G401.6 (cell line): ENCODE results near the gene PGR.

Experiments
- FAIRE-seq: peaks from 2 replicates; lab custom pipeline; 2012; peaks lifted over from hg19 to GRCh38; lab: Jason Lieb, UNC

PGR gene

DNA sequence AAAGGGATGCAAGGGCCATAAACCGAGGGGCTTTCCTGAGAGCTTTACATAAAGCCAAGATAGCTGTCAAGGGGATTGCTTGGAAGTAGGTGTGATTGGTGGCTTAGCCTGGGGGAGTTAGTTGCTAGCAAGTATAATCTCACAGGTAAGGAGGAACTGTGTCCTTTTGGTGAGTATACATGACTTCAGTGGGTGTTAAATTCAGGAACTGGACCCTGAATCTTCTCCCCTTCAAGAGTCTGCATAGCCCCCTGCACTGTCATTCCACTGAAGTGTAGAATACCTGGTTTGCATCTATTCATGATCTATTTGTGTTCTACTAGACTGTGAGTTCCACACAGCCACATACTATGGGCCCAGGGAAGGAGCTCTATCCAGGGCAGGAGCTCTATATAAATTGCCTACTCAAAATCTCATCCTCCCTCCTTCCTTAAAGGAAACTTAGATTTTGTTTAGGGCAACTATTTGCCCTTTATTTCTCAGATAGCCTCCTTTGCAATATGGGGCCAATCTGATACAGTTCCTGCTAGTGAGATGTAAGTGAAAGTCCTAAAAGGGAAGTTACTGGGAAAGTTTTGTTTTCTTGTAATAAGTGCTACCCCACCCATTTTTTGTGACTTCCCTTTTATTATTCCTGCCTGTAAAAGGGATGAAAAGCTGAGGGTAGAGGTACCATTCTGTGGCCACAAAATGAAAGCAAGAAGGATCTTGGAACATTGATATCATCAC, 120.5 kb downstream of the PGR start:
- no peak for FAIRE-seq

GRCh38 chr11:101003468-101003867, 126.1 kb downstream of the PGR start:
- no peak for FAIRE-seq

DNA sequence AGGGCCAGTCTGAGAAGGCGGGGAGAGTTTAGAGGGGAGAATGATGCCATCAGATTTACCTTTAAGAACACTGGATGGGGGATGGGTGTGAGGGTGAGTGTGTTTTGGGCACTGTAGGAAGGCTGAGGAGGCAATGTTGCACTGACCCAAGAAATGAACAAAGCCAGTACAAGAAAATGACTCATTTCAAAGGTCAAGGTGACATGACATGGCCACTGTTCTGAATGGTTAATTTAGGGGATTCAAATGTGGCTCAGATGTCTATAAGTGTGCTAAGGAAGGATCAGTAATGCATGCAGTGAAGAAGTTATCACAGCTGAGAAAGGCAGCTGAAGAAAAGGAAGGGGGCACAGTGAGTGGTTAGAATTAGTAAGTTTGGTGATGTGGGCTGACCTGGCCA, 129.9 kb downstream of the PGR start:
- FAIRE-seq, result no peak

DNA sequence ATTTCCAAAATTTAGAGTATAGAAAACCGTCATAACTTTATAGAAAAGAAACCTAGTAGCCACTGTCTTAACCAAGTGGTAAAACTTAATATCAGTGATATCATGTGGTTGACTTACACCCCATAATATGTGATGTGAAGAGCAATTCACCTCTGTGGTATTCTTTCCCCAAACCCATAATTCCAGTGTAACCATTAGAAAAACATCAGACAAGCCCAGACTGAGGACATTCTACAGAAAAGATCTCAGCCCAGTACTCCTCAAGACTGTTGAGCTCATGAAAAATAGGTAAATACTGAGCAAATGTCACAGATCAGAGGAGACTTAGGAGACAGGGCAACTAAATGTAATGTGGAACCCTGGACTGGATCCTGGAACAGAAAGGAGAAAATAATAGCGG, 134.6 kb downstream of the PGR start:
- FAIRE-seq, result no peak

DNA sequence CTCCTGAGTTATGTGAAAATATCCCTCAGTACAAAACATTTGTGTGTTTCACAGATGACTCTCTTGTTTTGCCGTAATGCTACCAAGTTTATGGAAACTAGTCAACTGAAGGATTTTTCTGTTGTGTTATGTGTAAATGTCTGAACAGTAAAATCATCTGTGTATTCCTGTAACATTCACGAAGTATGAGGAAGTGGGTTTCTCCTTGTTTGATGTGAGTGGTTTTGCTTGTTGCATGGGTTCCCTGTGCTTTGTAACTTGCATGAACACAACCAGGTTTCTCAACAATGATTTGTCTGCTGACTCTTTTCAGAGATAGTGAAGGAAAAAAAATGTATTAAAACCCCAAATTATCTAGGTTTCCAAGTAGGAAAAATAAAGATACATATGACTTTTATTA, 138.1 kb downstream of the PGR start:
- no peak for FAIRE-seq

- FAIRE-seq, result no peak
Measured at GRCh38 chr11:100990931-100991330, 138.7 kb downstream of the PGR start.

DNA sequence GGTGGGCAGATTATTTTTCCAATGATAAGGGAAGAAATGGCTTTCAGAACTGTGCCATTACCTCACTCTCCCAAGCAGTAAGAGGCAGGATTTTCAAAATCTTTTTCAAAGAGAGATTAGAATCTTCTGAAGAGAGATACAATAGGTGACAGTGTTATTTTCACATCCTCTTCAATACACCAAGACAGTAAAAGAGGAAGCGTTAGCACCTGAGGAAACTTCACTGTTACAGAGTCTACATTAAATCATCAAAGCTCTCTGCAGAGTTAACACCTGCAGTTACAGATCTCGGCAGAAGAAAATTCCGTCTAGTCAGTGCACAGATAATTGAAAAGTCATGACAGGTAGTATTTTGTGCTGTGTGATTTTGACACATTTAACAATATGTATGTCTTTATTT, 144.9 kb downstream of the PGR start:
- FAIRE-seq, result no peak

- FAIRE-seq, result no peak
Measured at GRCh38 chr11:100981196-100981824, 148.3 kb downstream of the PGR start.

- FAIRE-seq, result no peak
Measured at GRCh38 chr11:100980156-100980555, 149.5 kb downstream of the PGR start.
